GM19468 (cell line): ENCODE measurements around the gene CD163L1.

Experiments
- ATAC-seq: cut with Tn5 transposase; IDR thresholded peaks from one replicate; pipeline ENCODE4 v1.9.1; 2021; ENCODE audit warnings: mild to moderate bottlenecking, moderate library complexity, moderate number of reproducible peaks; ENCODE audit not compliant: unreplicated experiment; ENCODE audit errors: extremely low read depth

Gene CD163L1

DNA sequence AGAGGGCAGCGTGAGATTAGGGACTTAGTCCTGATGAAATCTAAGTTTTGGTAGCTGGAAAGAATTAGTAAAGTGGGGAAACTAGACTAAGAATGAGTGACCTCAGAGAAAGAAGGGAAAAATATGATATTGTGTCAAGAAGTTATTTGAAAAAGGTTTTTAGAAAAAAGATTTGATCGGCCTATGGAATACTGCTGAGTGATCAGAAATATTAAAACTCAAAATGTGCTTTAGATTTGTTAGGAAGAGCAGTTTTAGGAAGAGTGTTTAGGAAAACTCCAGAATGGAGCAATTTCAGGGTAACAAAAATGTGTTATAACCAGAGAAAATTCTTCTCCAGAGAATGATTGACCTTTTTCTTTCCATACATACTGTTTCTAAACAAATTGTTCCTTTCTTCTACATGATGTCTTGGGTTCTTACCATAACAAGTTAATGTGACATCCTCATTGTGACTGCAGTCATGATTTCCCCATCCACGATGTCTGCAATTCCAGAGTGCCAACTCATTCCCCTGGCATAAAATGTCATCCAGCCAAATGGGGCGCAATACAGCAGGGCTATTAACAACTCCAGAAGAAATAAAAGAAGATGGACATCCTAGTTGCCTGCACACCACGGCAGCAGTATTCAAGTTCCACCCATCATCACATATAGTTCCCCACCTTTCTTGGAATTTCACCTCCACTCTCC is 11.8 kb downstream of the CD163L1 start:
- no peak for ATAC-seq

DNA sequence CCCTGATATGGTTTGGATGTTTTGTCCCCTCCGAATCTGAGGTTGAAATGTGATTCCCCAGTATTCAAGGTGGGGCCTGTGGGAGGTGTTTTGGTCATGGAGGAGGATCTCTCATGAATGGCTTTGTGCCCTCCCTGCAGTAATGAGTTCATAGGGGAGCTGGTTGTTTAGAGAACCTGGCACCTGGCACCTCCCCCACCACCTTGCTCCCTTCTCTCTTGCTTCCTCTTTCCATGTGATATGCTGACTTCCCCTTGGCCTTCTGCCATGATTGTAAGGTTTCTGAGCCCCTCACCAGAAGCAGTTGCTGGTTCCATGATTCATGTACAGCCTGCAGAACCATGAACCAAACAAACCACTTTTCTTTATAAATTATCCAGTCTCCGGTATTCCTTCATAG is 32.6 kb downstream of the CD163L1 start:
- ATAC-seq, result no peak

- no peak for ATAC-seq
These were observed 39.7 kb downstream of the CD163L1 start for GRCh38 chr12:7404275-7404674.

DNA sequence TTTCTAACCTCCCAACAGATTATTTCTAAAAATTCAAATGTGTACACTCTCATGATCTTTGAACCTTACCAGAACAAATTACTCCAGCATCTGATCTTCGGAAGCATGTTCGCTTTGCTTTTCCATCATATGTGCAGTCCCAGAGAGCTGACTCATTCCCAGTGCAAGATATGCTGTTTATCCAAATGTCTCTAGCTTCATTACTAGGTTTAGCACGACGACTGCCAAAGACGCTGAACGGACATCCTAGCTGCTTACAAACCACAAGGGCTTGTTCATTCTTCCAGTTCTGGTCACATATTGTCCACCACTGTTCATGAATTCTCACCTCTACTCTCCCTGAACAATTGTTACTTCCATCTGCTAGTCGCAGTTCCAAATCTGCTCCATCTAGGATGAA is 40.5 kb downstream of the CD163L1 start:
- no peak for ATAC-seq

GRCh38 chr12:7399089-7399488 is 44.9 kb downstream of the CD163L1 start:
- ATAC-seq, result no peak

- ATAC-seq, result no peak
These were observed 47.5 kb downstream of the CD163L1 start for GRCh38 chr12:7396418-7396817.

- no peak for ATAC-seq
These were observed 48.0 kb downstream of the CD163L1 start for GRCh38 chr12:7395950-7396349.

DNA sequence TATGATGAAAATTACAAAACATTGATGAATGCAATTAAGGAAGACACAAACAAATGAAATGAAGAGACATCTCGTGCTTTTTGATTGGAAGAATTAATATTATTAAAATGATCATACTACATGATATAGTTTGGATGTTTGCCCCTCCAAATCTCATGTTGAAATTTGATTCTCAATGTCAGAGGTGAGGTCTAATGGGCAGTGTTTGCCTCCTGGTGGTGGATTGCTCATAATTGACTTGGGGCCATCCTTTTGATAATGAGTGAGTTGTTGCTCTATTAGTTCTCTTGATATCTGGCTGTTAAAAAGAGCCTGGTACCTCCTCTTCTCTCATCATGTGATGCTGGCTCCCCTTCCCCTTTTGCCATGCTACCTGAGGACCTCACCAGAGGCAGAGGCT is 56.7 kb downstream of the CD163L1 start:
- no peak for ATAC-seq

- no peak for ATAC-seq
These were observed 60.8 kb downstream of the CD163L1 start for GRCh38 chr12:7383157-7383556.

GRCh38 chr12:7376196-7376595 is 67.8 kb downstream of the CD163L1 start:
- no peak for ATAC-seq

DNA sequence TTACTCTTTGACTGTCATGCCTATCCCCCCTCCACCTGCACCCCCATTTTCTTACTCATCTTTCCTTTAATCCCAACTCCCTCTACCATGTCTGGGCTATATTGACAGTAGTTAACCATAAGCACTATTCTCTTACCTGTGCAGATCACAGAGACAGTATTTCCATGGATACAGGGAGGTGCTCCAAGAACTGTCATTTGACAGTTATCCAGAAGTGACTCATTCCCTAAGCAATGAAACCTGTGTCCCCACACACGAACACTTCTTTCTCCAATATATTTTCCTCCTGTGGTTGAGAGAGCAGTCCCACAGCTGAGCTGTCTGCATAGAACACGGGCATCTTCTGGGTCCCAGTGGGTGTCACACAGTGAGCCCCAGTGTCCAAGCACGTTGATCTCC is 68.8 kb downstream of the CD163L1 start:
- no peak for ATAC-seq

GRCh38 chr12:7374423-7375144 is 69.4 kb downstream of the CD163L1 start:
- ATAC-seq, result no peak

DNA sequence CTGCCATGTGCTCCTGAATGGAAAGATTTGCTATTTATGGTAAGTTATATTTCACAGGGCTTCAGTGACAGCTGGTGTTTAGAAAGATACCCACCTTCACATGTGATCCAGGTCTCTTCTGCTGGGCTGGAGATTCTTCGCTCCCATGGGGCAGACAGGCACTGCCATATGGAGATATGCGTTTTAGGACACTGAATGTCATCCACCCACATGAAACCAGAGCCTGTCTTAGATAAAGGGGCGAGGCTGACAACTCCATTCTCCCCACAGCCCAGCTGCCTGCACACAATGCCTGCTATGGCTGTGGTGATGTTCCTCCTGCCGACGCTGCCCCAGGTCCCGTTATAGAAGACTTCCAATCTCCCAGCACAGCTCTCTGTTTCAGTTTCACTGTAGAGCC is 70.7 kb downstream of the CD163L1 start:
- ATAC-seq, result no peak

DNA sequence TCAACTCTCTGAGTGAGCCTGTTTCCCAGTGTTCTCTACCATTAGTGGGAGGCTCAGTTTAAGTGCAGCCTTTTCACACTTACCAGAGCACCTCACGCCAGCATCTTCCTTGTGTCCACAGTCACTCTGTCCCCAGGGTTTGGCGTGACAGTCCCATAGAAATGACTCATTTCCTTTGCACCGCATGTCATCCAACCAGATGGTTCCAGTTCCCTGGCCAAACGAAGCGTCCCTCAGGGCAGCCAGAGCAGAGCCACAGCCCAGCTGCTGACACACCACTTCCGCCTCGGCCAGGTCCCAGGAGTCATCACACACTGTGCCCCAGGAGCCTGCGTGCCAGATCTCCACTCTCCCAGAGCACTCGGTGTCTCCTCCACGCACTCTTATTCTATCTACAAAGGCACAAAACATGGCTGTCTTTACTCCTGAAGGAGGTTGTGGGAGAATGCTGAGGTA is 74.7 kb downstream of the CD163L1 start:
- ATAC-seq, result no peak

- ATAC-seq, result no peak
These were observed 81.2 kb downstream of the CD163L1 start for GRCh38 chr12:7362734-7363133.

DNA sequence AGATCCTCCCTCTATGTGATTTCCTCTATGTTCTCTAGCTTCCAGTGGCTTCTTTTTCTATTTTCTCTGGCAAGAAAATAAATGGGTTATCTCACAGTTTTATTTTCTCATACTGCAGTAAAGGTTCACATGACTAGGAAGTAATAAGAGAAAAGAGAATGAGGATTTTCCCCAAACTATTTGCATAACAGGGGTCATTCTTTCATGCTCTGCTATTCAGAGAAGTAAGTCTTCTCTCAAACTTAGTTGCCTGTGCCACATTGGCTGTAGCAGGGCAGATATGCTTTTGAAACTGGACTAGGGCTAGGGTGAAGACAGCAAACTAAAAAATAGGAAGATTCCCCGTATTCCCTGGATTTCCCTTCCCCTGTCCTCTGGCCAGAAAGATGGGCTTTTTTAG is 82.7 kb downstream of the CD163L1 start:
- no peak for ATAC-seq

DNA sequence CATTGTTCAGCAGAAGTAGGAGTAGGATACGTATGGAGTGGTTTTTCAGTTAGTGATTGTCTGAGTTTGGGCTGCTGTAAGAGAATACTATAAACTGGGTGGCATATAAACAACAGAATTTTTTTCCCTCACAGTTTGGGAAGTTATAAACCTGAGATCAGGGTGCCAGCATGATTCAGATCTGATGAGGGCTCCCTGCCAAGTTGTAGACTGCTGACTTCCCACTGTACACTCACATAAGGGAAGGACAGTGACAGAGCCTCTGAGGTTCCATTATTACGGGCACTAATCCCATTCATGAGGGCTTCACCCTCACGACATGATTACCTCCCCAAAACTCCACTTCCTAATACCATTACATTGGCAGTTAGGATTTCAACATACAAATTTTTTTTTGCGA is 89.4 kb downstream of the CD163L1 start:
- no peak for ATAC-seq

DNA sequence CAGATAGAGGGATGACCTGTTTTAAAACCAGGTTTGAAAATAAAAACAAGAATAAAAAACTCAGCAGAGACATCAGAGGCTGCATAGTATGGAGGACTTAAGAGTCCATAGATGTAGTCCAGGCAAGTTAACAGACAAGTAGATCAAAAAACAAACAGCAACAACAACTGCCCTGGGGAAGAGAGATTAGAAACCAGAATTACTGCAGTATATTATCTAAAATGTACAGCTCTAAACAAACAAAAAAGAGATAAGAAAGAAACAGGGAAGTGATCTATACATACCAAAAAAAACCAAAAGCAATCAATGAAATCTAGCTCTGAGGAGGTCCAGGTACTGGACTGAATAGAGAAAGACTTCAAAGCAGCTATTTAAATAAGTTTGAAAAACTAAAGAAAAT is 91.3 kb downstream of the CD163L1 start:
- ATAC-seq, result no peak

DNA sequence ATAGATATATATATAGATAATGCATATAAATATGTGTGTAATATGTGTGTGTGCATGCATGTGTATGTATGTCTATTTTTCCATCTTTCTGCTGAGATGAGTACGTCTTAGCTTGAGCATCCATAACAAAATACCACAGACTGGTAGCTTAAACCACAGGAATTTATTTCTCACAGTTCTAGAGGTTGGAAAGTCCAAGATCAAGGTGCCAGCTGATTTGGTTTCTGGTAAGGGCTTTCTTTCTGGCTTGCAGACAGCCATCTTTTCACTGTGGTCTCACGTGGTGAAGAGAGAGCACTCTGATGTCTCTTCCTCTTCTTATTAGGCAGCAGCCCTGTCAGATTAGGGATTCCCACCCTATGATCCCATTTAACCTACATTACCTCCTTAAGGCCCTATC is 92.8 kb downstream of the CD163L1 start:
- no peak for ATAC-seq

GRCh38 chr12:7349418-7349817 is 94.5 kb downstream of the CD163L1 start:
- no peak for ATAC-seq

DNA sequence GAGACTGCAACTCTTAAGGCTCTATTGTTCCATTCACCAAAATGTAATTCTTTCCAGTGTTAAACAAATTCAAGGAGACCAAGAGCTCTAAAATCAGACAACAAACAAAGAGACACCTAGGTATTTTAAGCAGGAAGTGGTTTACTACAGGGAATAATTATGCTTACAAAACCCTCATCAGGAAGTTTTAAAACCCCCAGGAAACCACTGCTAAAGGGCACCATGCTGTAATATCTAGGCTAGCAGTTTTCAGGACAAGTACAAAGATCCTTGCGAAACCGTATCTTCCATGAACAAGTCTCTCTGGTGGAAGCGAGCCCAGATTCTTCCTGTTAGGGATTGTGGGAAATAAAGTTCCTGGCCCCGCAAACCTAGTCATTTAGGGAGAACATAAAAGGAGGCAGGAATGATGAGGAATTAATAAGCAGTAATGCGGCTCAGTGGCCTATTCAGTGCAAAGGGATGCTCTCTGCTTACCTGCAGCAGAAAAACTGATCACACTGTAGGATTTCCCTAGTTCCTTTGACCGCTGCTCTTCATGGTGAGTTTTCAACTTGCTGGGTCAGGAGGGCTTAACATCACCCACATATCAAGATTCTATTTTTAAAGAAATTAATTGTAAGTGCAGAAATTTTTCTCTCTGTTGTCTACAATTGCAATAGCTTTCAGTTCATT is 97.3 kb downstream of the CD163L1 start:
- ATAC-seq, result no peak
